HG03108 (cell line): Measurements from ENCODE around the gene C17orf75.
"Not testable (repeated sequence)": the region's sequence is repeated elsewhere in the genome, so short reads cannot be mapped to it uniquely, and the experiment has no call there.

Source experiments
- ATAC-seq: cut with Tn5 transposase; IDR thresholded peaks from one replicate; pipeline ENCODE4 v1.9.1; 2021; ENCODE audit warnings: moderate library complexity; ENCODE audit not compliant: unreplicated experiment

Gene C17orf75

GRCh38 chr17:32345951-32346600, 4.1 kb upstream of the C17orf75 start:
- no peak for ATAC-seq

DNA sequence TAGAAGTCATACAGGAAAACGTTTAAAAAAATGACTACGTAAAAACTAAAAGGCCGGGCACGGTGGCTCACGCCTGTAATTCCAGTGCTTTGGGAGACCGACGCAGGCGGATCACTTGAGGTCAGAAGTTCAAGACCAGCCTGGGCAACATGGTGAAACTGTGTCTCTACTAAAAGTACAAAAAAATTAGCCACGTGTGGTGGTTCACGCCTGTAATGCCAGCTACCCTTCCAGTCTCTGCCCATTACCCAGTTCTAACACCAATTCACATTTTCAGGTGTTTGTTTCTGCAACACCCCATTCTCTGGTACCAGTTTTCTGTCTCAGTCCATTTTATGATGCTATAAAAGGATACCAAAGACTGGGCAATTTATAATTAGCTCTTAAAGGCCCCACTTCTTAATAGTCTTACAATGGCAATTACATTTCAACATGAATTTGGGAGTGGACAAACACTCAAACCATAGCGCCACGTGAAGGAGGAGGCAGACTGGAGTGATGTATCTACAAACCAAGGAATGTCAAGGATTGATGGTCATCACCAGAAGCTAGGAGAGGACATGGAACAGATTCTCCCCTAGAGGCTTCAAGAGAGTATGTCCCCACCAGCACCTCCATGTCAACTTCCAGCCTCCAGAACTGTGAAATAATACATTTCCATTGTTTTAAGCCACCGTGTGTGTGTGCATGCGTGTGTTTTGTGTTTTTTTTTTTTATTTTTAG, 791 bp upstream of the C17orf75 start:
- no peak for ATAC-seq

GRCh38 chr17:32341141-32341856, 674 bp downstream of the C17orf75 start:
- peak; percentile 9 for ATAC-seq

- ATAC-seq, result no peak
Measured at GRCh38 chr17:32335687-32336086, 6.3 kb downstream of the C17orf75 start.

- ATAC-seq, result no peak
Measured at GRCh38 chr17:32335046-32335445, 6.9 kb downstream of the C17orf75 start.

DNA sequence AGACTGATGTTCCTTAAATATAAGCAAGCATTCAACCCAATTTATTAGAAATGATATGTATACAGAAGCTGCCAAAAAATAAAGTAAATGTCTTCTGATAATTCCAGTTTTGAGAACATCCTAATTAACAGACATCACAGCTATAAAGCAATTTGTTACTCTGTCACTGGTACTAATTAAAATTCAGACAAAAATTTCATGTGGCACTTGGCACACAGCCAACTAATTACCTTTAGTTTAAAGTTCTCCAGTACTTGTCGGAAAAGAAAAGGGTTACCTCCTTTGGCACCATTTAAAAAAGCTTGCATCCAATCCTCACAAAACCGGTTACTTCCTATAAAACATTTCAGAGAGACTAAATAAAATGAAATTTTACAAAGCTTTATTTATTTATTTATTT, 8.8 kb downstream of the C17orf75 start:
- ATAC-seq, result no peak

- ATAC-seq, result no peak
Measured at GRCh38 chr17:32331243-32332040, 10.5 kb downstream of the C17orf75 start.

DNA sequence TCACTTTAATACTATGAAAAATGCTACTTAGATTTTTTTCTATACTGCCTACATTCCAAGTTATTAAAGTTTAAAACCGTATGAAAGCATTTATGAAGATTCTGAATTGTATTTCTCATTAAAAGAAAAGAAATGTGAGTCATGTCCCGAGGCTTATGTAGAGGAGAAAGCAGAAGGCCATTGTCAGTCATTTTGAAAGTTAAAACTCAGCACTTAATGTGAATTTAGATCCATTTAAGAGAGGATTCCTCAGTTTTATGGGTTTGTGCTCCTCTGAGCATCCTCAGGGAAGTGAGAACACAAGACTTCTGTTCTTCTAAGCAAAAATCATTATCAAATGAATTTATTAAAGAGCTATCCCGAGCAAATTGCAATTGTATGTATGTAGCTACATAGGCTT, 11.8 kb downstream of the C17orf75 start:
- no peak for ATAC-seq

DNA sequence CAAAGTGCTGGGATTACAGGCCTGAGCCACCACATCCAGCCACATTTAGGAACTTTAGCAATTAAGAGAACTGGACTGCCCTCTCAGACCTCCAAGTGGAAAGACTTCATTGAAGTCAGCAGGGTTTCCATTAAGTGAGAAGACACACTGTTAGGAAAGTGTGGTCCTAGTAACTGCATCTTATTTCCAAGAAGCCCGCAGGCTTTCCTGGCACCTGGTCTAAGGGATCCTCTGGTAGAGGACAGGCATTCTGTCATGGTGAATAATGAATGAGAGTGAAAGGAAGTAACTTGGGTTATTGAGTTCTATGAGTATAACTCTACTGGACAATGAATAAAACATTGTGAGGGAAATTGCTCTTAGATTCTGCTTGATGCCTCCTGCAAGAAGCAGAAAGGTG, 14.1 kb downstream of the C17orf75 start:
- ATAC-seq, result no peak

- ATAC-seq, result no peak
Measured at GRCh38 chr17:32323811-32324491, 18.0 kb downstream of the C17orf75 start.

DNA sequence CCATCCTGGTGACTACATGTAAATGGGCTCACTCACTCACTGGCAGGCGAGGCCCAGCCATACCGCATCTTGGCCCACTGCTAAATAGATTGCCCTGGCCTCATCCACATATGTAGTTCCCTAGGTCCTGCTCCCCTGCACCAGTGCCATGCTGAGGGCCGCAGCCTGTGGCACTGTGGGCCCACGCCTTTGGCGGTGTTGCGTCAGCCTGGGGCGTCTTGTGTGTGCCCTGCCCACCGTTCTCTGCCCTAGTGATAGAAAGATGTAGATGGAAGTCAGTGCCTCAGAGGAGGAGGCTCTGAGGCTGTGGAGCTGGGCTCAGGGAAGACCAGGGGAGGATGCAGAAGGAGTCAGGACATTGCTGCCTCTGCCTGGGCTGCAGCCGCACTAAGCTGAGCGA, 18.9 kb downstream of the C17orf75 start:
- ATAC-seq, result no peak

DNA sequence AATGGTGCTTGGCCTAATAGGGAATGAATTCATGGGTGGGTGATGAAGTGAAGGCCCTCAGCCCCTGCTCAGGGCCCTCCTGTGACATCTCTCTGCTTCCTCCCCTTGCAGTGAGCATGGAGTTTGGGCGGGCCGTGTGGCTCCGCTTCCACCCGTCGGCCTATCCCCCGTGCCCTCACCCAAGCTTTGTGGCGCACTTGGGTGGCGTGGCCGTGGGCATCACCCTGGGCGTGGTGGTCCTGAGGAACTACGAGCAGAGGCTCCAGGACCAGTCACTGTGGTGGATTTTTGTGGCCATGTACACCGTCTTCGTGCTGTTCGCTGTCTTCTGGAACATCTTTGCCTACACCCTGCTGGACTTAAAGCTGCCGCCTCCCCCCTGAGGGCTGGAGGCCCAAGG, 21.1 kb downstream of the C17orf75 start:
- ATAC-seq, result no peak

GRCh38 chr17:32320080-32320479, 21.9 kb downstream of the C17orf75 start:
- ATAC-seq, result not testable (repeated sequence)

- ATAC-seq, result peak; percentile 62
Measured at GRCh38 chr17:32319548-32319905, 22.4 kb downstream of the C17orf75 start.

- no peak for ATAC-seq
Measured at GRCh38 chr17:32318071-32318470, 23.9 kb downstream of the C17orf75 start.

DNA sequence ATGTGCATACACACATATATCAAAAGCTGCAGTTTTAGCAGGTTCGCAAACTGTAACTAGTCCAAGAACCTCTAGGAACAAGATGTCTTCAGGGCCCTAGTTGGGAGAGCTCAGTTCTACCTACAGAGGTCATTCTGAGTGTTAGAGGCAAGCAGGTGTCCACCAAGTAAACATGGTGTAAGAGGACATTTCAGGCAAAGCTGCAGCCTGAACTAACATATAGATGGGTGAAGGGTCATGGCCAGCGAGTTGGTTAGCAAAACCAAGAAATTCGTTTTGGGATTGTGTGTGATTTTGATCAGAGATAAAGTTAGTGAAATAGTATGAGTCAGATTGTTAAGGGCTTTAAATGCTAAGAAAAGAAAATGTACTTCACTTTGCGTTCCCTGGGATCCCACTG, 24.6 kb downstream of the C17orf75 start:
- ATAC-seq, result no peak

GRCh38 chr17:32316653-32317052, 25.3 kb downstream of the C17orf75 start:
- not testable (repeated sequence) for ATAC-seq

DNA sequence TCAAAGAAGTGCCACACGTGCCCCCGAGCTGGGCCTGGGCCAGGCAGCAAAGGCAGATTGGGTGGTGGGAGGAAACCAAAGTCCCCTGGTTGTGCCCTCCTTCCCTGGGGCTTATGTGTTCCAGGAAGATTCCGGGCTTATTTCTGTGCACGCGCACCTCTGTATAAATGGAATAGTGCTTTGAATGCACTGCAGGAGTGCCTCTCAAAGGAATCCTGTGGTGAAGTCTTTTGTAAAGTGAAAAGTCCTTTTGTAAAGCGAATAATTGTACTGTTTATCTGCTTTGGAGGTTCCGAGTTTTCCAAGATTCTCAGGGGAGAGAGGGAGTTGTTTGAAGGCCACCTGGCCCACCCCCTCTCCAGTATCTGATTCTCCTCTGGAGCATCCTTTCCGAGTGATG, 26.8 kb downstream of the C17orf75 start:
- no peak for ATAC-seq

DNA sequence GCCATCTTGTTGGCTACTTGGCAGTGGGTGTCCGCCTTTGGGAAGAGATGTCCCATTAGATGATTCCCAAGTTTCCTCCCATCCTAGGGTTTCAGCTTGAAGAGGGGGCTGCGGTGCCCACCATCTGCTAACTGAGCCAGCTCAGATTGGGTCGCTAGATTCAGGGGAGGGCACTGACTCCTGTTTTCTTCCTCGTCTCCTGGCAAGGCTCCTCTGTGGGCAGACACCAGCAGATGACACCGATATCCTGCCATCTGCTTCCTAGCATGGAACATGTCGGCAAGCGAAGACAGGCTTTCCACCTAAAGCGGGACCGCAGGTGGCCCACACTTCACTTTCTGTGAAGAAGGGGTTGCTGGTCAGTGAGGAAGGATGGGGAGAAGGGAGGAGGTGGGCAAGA, 27.3 kb downstream of the C17orf75 start:
- ATAC-seq, result no peak

- no peak for ATAC-seq
Measured at GRCh38 chr17:32311028-32311536, 30.9 kb downstream of the C17orf75 start.

DNA sequence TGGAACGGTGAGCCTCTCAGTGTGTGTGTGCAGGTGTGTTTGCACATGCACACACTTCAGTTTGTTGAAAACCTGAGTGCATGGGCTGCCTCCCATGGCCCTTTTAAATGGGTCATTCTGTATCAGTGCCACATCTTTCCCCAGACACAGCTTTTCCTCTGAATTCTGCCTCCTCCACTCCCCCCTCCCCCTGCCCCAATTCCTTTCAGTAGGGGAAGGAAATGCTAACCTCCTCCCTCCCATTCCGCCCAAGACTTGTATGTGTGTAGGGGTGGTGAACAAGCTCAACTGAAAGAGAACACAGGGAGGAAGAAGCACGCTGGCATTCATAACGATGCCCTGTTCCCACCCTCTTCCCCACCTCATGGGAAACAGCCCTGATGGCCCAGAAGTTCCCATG, 34.3 kb downstream of the C17orf75 start:
- ATAC-seq, result no peak
